ENCODE measurements around the gene RPTOR.
A peak's percentile ranks its signal among the peaks of the same experiment; 100 is the strongest.

The RPTOR gene

GRCh38 chr17:80980397-80981061 lies 435.9 kb downstream of the RPTOR start:
- no peak for DNase-seq (ENCODE audit: low read depth in 2 of 2)

GRCh38 chr17:80981062-80981902 lies 436.6 kb downstream of the RPTOR start:
- DNase-seq (ENCODE audit: low read depth in 2 of 2) = peak in 1 of 2 donors; percentile 20

GRCh38 chr17:80981929-80982425 lies 437.3 kb downstream of the RPTOR start:
- no peak for DNase-seq (ENCODE audit: low read depth in 2 of 2)

GRCh38 chr17:80982426-80982974 lies 437.9 kb downstream of the RPTOR start:
- DNase-seq (ENCODE audit: low read depth in 2 of 2) = no peak

GRCh38 chr17:80983545-80983944 lies 438.9 kb downstream of the RPTOR start:
- DNase-seq (ENCODE audit: low read depth in 2 of 2) = no peak

- no peak for DNase-seq (ENCODE audit: low read depth in 2 of 2)
Observed at GRCh38 chr17:80984749-80985148, 440.1 kb downstream of the RPTOR start.

- no peak for DNase-seq (ENCODE audit: low read depth in 2 of 2)
Observed at GRCh38 chr17:80986046-80986445, 441.4 kb downstream of the RPTOR start.

GRCh38 chr17:80986816-80987475 lies 442.3 kb downstream of the RPTOR start:
- no peak for DNase-seq (ENCODE audit: low read depth in 2 of 2)

GRCh38 chr17:80987941-80988461 lies 443.4 kb downstream of the RPTOR start:
- DNase-seq (ENCODE audit: low read depth in 2 of 2) = no peak

- DNase-seq (ENCODE audit: low read depth in 2 of 2) = no peak
Observed at GRCh38 chr17:80989586-80989913, 444.9 kb downstream of the RPTOR start.

- DNase-seq (ENCODE audit: low read depth in 2 of 2) = no peak
Observed at GRCh38 chr17:80990921-80991644, 446.4 kb downstream of the RPTOR start.

- DNase-seq (ENCODE audit: low read depth in 2 of 2) = peak; percentile 62 to 63
Observed at GRCh38 chr17:80991645-80992076, 447.0 kb downstream of the RPTOR start, which contains the start of gene CHMP6. CHMP6 (plus strand) TSS chr17:80991841; CDS start chr17:80991919, 78 bp downstream.

- DNase-seq (ENCODE audit: low read depth in 2 of 2) = no peak
Observed at GRCh38 chr17:80992077-80992947, 447.7 kb downstream of the RPTOR start.

GRCh38 chr17:80992948-80993624 lies 448.4 kb downstream of the RPTOR start:
- no peak for DNase-seq (ENCODE audit: low read depth in 2 of 2)

GRCh38 chr17:80995131-80995530 lies 450.5 kb downstream of the RPTOR start:
- DNase-seq (ENCODE audit: low read depth in 2 of 2) = no peak

GRCh38 chr17:80996422-80997305 lies 452.0 kb downstream of the RPTOR start:
- no peak for DNase-seq (ENCODE audit: low read depth in 2 of 2)

- no peak for DNase-seq (ENCODE audit: low read depth in 2 of 2)
Observed at GRCh38 chr17:80997424-80998117, 452.9 kb downstream of the RPTOR start.
